GM15510 (cell line): Measurements from ENCODE around the gene SH3GL3.

Experiments used
- POLR2A ChIP-seq: IDR thresholded peaks from 3 replicates; pipeline ENCODE4 v1.6.1; 2011; ENCODE audit warnings: borderline replicate concordance; ENCODE audit not compliant: insufficient read length; ENCODE audit errors: extremely low read depth

SH3GL3 gene

GRCh38 chr15:83592370-83593040 lies 145.4 kb downstream of the SH3GL3 start:
- no peak for TF ChIP-seq POLR2A

- TF ChIP-seq POLR2A: no peak
These were observed 148.1 kb downstream of the SH3GL3 start for GRCh38 chr15:83595191-83595590.

GRCh38 chr15:83598031-83598430 lies 150.9 kb downstream of the SH3GL3 start:
- no peak for TF ChIP-seq POLR2A

GRCh38 chr15:83602021-83602420 lies 154.9 kb downstream of the SH3GL3 start:
- TF ChIP-seq POLR2A: no peak

- TF ChIP-seq POLR2A: no peak
These were observed 157.4 kb downstream of the SH3GL3 start for GRCh38 chr15:83604549-83604948.

GRCh38 chr15:83605111-83605945 lies 158.2 kb downstream of the SH3GL3 start:
- no peak for TF ChIP-seq POLR2A

- TF ChIP-seq POLR2A: no peak
These were observed 163.0 kb downstream of the SH3GL3 start for GRCh38 chr15:83610132-83610531.

GRCh38 chr15:83610901-83611685 lies 164.0 kb downstream of the SH3GL3 start:
- TF ChIP-seq POLR2A: no peak

- no peak for TF ChIP-seq POLR2A
These were observed 165.1 kb downstream of the SH3GL3 start for GRCh38 chr15:83612226-83612625.

GRCh38 chr15:83612898-83613635 lies 165.9 kb downstream of the SH3GL3 start:
- no peak for TF ChIP-seq POLR2A

GRCh38 chr15:83613714-83614113 lies 166.6 kb downstream of the SH3GL3 start:
- TF ChIP-seq POLR2A: no peak

- no peak for TF ChIP-seq POLR2A
These were observed 169.7 kb downstream of the SH3GL3 start for GRCh38 chr15:83616840-83617239.

GRCh38 chr15:83626171-83626802 lies 179.1 kb downstream of the SH3GL3 start:
- no peak for TF ChIP-seq POLR2A

GRCh38 chr15:83631534-83631933 lies 184.4 kb downstream of the SH3GL3 start:
- TF ChIP-seq POLR2A: no peak
